Measurements from ENCODE around the gene SCARF1.

Gene SCARF1

GRCh38 chr17:1591474-1592090, 54.0 kb downstream of the SCARF1 start:
- no peak for TF ChIP-seq CTCF (conservative IDR thresholded peaks at IDR 0.05; ENCODE audit: low read length)
- no peak for DNase-seq (ENCODE audit: low read depth)
- no peak overlapping the region for H3K4me3 ChIP-seq (ENCODE audit: low read length)

DNA sequence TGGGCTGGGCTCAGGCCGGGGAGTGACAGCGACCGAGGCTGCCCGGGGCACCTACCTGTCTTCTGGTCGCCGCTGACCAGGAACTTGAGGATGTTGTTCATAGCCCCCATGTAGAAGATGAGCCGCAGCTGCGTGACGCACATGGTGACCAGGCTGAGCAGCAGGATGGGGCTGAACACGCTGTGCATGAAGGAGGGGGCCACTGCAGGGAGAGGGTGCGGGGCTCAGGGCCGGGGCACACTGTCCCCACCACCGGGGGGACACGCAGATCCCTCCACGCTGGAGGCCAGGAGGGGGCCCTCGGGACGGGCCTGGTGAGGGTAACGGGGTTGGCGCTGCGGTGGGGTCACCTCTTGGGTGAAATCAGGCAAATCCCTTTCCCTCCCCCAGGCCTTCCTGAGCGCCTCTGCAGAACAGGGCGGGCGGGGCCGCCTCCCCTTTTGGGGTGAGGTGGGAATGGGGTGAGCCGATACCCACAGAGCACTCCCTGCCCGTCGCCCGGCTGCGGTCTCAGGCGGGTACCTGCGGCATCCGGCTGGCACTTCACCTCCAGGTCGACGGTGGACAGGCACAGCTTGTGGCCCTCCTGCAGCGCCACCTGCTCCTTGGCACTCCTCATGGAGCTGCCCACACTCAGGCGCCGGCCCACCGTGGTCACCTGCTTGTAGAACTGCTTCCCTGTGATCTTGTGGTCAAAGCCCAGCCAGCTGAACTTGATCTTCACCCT, 54.6 kb downstream of the SCARF1 start:
- H3K4me3 ChIP-seq (ENCODE audit: low read length) = no peak overlapping the region
- TF ChIP-seq CTCF (conservative IDR thresholded peaks at IDR 0.05; ENCODE audit: low read length) = no peak
- no peak for DNase-seq (ENCODE audit: low read depth)

GRCh38 chr17:1590029-1590746, 55.3 kb downstream of the SCARF1 start:
- H3K4me3 ChIP-seq (ENCODE audit: low read length) = peak overlapping the region; percentile 23; the same call in 1 of the 2 replicates
- peak; percentile 72 for DNase-seq (ENCODE audit: low read depth)
- no peak for TF ChIP-seq CTCF (conservative IDR thresholded peaks at IDR 0.05; ENCODE audit: low read length)

DNA sequence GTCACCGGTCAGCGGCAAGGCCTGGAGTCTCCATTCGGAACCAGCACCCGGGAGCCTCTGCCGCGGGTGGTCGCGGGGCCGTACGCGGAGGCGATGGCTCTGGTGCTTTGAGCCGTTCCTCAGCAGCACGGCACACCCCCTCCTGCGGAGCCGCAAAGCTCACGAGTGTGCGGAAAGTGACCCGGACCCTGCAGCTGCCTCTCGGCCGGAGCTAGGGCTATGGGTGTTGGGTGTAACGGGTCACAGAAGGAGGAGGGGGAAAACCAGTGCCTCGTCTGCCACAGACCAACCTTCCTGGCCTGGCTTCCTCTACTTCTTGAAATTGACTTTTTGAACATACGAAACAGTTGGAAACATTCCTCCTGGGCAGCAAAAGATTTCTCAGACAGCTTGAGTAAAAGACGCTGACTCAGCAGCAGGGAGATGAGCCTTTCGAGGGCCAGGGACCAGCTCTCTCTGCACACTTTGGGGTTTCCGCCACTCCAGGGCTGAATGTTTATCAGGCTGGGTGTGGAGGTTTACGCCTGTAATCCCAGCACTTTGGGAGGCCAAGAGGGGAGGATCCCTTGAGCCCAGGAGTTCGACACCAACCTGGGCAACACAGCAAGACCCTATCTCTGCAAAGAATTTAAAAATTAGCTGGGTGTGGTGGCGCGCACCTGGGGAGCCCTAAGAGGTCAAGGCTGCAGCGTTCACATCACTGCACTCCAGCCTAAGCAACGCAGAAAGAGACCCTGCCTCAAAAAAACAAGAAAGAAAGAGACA, 56.5 kb downstream of the SCARF1 start:
- DNase-seq (ENCODE audit: low read depth) = no peak
- TF ChIP-seq CTCF (conservative IDR thresholded peaks at IDR 0.05; ENCODE audit: low read length) = no peak
- H3K4me3 ChIP-seq (ENCODE audit: low read length) = no peak overlapping the region

GRCh38 chr17:1584167-1584566, 61.4 kb downstream of the SCARF1 start:
- no peak overlapping the region for H3K4me3 ChIP-seq (ENCODE audit: low read length)
- TF ChIP-seq CTCF (conservative IDR thresholded peaks at IDR 0.05; ENCODE audit: low read length) = no peak
- DNase-seq (ENCODE audit: low read depth) = no peak

All from AG10803 (cell line).